Measurements from ENCODE around the gene EHBP1L1. TPM values are rescaled to one million over a fixed set of nuclear protein-coding genes. Genes with fewer than 3 reads are reported as not detected.

EHBP1L1 gene
- total RNA-seq, 1 experiment from 2014 or later: 19.6 TPM

GRCh38 chr11:65578667-65579066 is 2.8 kb downstream of the EHBP1L1 start:
- CTCF ChIA-PET: no interaction called here
- Mint-ChIP-seq H3K36me3 (ENCODE audit: insufficient read depth, unreplicated experiment) (peaks cover 28% of the 10 kb centered on the region), H3K27me3 (ENCODE audit: insufficient read depth, unreplicated experiment) (no peaks in the 10 kb centered on the region), H3K4me3 (ENCODE audit: unreplicated experiment) (peak overlapping the region; percentile 2), H3K27ac (ENCODE audit: unreplicated experiment) (no peak overlapping the region), H3K4me1 (ENCODE audit: low read depth, unreplicated experiment) (peaks cover 6% of the 10 kb centered on the region), H3K9me3 (ENCODE audit: unreplicated experiment) (no peaks in the 10 kb centered on the region)
- H3K27me3 ChIP-seq (replicated peaks; ENCODE audit: control insufficient read depth, insufficient read depth, low read length): no peaks in the 10 kb centered on the region
- DNase-seq: no peak
- no TSS peak for BruUV-seq (replicated peaks)
- H3K4me1 ChIP-seq: peaks cover 22% of the 10 kb centered on the region
- intact Hi-C loops (cut with micrococcal nuclease; ENCODE audit: unreplicated experiment): no loop called here
- H3K4me3 ChIP-seq (ENCODE audit: low read depth, low read length): no peak overlapping the region
- POLR2A ChIA-PET: interaction anchor here (0.6 kb wide), 1 partner anchor 392 kb away, joined by 3 read pairs; no protein-coding TSS in a partner anchor
- H3K9me3 ChIP-seq: no peaks in the 10 kb centered on the region
- TF ChIP-seq CTCF (IDR thresholded peaks at IDR 0.05; ENCODE audit: insufficient read depth in 1 of 2, low read depth in 1 of 2, low read length in 1 of 2, severe bottlenecking in 1 of 2, unreplicated experiment in 1 of 2): no peak
- H3K36me3 ChIP-seq (ENCODE audit: control insufficient read depth, insufficient read depth, low read length): no peaks in the 10 kb centered on the region

DNA sequence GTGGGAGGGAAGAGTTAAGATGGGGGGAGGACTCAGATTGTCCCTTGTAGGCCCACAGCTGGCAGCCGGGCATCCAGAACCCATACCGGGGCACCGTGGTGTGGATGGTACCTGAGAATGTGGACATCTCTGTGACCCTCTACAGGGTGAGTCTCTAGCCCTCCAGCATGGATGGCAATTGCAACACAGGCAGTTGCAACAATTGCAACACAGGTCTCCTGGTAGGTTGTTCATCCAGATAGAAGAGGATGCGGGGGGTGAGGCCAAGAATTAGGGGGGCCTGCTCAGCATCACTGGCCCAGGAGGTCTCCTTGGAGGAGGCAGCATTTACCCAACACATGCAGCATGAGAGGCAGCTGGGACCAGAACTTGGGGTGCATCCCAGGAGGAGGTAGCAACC is 3.4 kb downstream of the EHBP1L1 start:
- Mint-ChIP-seq H3K27ac (ENCODE audit: unreplicated experiment) (no peak overlapping the region), H3K4me1 (ENCODE audit: low read depth, unreplicated experiment) (peaks cover 6% of the 10 kb centered on the region), H3K36me3 (ENCODE audit: insufficient read depth, unreplicated experiment) (peaks cover 22% of the 10 kb centered on the region), H3K27me3 (ENCODE audit: insufficient read depth, unreplicated experiment) (no peaks in the 10 kb centered on the region), H3K9me3 (ENCODE audit: unreplicated experiment) (no peaks in the 10 kb centered on the region), H3K4me3 (ENCODE audit: unreplicated experiment) (no peak overlapping the region)
- TF ChIP-seq CTCF (IDR thresholded peaks at IDR 0.05; ENCODE audit: insufficient read depth in 1 of 2, low read depth in 1 of 2, low read length in 1 of 2, severe bottlenecking in 1 of 2, unreplicated experiment in 1 of 2): no peak
- Histone ChIP-seq H3K4me3 (ENCODE audit: low read depth, low read length) (no peak overlapping the region), H3K4me1 (peaks cover 18% of the 10 kb centered on the region), H3K36me3 (ENCODE audit: control insufficient read depth, insufficient read depth, low read length) (no peaks in the 10 kb centered on the region), H3K9me3 (no peaks in the 10 kb centered on the region), H3K27me3 (replicated peaks; ENCODE audit: control insufficient read depth, insufficient read depth, low read length) (no peaks in the 10 kb centered on the region)
- no peak for DNase-seq
- BruUV-seq (replicated peaks): no TSS peak
- POLR2A ChIA-PET: interaction anchor here (0.6 kb wide), 1 partner anchor 392 kb away, joined by 3 read pairs; no protein-coding TSS in a partner anchor
- intact Hi-C loops (cut with micrococcal nuclease; ENCODE audit: unreplicated experiment): no loop called here
- CTCF ChIA-PET: no interaction called here

DNA sequence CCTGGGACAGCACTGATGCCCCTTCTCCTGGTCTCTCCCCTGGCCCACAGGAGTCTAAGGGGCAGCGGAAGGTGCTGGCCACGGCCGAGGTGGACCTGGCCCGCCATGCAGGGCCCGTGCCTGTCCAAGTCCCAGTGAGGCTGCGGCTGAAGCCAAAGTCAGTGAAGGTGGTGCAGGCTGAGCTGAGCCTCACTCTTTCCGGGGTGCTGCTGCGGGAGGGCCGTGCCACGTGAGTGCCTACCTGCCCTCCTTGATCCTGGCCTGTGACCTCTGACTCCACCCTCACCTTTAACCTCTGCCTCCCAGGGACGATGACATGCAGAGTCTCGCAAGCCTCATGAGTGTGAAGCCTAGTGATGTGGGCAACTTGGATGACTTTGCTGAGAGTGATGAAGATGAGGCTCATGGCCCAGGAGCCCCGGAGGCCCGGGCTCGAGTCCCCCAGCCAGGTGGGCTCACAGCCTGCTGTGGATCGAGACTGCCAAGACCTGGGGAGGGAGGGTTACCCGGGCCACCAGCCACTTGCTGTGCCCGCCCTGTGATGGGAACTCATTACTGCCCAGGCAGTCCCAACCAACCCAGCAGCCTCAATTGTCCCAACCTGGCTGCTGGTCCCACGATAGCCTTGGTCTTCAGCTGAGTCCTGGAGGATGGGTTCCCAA is 4.3 kb downstream of the EHBP1L1 start:
- Histone ChIP-seq H3K36me3 (ENCODE audit: control insufficient read depth, insufficient read depth, low read length) (no peaks in the 10 kb centered on the region), H3K9me3 (no peaks in the 10 kb centered on the region), H3K4me1 (peaks cover 14% of the 10 kb centered on the region), H3K27me3 (replicated peaks; ENCODE audit: control insufficient read depth, insufficient read depth, low read length) (no peaks in the 10 kb centered on the region), H3K4me3 (ENCODE audit: low read depth, low read length) (no peak overlapping the region)
- Mint-ChIP-seq H3K4me3 (ENCODE audit: unreplicated experiment) (no peak overlapping the region), H3K36me3 (ENCODE audit: insufficient read depth, unreplicated experiment) (peaks cover 13% of the 10 kb centered on the region), H3K4me1 (ENCODE audit: low read depth, unreplicated experiment) (peaks cover 6% of the 10 kb centered on the region), H3K27ac (ENCODE audit: unreplicated experiment) (no peak overlapping the region), H3K9me3 (ENCODE audit: unreplicated experiment) (no peaks in the 10 kb centered on the region), H3K27me3 (ENCODE audit: insufficient read depth, unreplicated experiment) (no peaks in the 10 kb centered on the region)
- intact Hi-C loops (cut with micrococcal nuclease; ENCODE audit: unreplicated experiment): no loop called here
- POLR2A ChIA-PET: no interaction called here
- BruUV-seq (replicated peaks): no TSS peak
- CTCF ChIA-PET: interaction anchor here (0.6 kb wide), 1 partner anchor 14 kb away, joined by 4 read pairs; no protein-coding TSS in a partner anchor
- DNase-seq: no peak
- TF ChIP-seq CTCF (IDR thresholded peaks at IDR 0.05; ENCODE audit: insufficient read depth in 1 of 2, low read depth in 1 of 2, low read length in 1 of 2, severe bottlenecking in 1 of 2, unreplicated experiment in 1 of 2): no peak
